ENCODE data around the gene NID1.

GRCh38 chr1:235974616-235975015, 90.3 kb downstream of the NID1 start:
- no peak for TF ChIP-seq POLR2AphosphoS5 (IDR thresholded peaks at IDR 0.05; ENCODE audit: borderline replicate concordance, low read depth, low read length)
- TF ChIP-seq EZH2 (IDR thresholded peaks at IDR 0.05), result no peak

All from SK-N-MC (cell line).